ENCODE results near the gene IDH3A. TPM values are rescaled to one million over a fixed set of nuclear protein-coding genes. Genes with fewer than 3 reads are reported as not detected.

IDH3A gene
- total and polyA plus RNA-seq, 9 of the 15 experiments (the other 6 are each of a cell fraction or from before 2014, with no cell fraction given) = 37.4 to 249 (median 107) TPM

DNA sequence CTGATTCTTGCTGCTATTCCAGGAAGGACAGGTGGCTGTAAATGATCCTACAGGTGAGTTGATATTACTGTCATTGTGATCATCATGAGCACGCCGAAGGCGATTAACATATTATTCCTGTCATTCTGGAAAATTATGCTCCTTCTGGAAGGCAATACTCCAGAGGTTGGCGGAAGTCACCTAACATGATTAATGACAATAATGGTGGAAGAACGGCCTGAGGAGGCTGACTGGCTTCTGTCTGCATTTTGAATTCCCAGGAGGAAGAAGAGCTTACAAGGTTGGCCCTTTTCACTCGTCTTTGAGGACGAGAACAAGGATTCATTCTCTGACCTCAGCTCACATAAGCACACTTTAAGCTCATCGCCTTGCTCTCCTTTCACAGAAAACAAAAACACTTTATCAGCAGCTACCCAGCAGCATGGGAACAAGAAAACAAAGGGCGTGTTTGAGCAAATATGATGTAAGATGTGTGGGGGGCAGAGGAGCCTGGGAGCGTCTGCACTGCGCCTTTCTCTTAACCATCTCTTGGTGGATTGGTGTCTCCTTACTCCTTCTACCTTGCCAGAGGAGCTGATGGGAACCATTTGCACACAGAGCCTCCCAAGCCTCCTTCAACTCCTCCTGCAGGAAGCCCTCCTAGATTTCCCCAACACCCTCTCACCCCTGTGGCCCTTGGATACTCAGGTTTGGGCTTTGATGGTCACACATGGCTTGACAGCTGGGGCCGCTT lies 62.2 kb downstream of the IDH3A start (continued):
- TF ChIP-seq SMARCA5 (IDR thresholded peaks at IDR 0.05) = peak; percentile 47; the same call in 1 of the 2 replicates
- TF ChIP-seq ARID1B (IDR thresholded peaks at IDR 0.05) = peak; percentile 29; the same call in 1 of the 2 replicates
- TF ChIP-seq BCOR (IDR thresholded peaks at IDR 0.05) = peak; percentile 78
- TF ChIP-seq TAL1 (IDR thresholded peaks at IDR 0.05) = peak; percentile 26; the same call in 1 of the 2 replicates
- peak; percentile 67; the same call in 1 of the 2 replicates for TF ChIP-seq CEBPG (CRISPR knock-in tag; IDR thresholded peaks at IDR 0.05)
- peak in 1 of 2 experiments; percentile 63; a peak in 2 of 4 replicates for TF ChIP-seq CEBPG (tag; conservative IDR thresholded peaks at IDR 0.05 in 1 of 2, IDR thresholded peaks at IDR 0.05 in 1 of 2)
- peak; percentile 80 for TF ChIP-seq SOX6 (IDR thresholded peaks at IDR 0.05)
- peak; percentile 37 to 46; a peak in 2 of 4 replicates for TF ChIP-seq KDM1A (IDR thresholded peaks at IDR 0.05)
- peak; percentile 59 for TF ChIP-seq MEIS2 (IDR thresholded peaks at IDR 0.05; ENCODE audit: partially characterized antibody)
- TF ChIP-seq, protein P1, sequence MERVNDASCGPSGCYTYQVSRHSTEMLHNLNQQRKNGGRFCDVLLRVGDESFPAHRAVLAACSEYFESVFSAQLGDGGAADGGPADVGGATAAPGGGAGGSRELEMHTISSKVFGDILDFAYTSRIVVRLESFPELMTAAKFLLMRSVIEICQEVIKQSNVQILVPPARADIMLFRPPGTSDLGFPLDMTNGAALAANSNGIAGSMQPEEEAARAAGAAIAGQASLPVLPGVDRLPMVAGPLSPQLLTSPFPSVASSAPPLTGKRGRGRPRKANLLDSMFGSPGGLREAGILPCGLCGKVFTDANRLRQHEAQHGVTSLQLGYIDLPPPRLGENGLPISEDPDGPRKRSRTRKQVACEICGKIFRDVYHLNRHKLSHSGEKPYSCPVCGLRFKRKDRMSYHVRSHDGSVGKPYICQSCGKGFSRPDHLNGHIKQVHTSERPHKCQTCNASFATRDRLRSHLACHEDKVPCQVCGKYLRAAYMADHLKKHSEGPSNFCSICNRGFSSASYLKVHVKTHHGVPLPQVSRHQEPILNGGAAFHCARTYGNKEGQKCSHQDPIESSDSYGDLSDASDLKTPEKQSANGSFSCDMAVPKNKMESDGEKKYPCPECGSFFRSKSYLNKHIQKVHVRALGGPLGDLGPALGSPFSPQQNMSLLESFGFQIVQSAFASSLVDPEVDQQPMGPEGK (CRISPR knock-in tag; IDR thresholded peaks at IDR 0.05; ENCODE audit: borderline replicate concordance) = no peak
- peak; percentile 91 for TF ChIP-seq ZNF436 (CRISPR knock-in tag; IDR thresholded peaks at IDR 0.05)
- TF ChIP-seq, protein P2, sequence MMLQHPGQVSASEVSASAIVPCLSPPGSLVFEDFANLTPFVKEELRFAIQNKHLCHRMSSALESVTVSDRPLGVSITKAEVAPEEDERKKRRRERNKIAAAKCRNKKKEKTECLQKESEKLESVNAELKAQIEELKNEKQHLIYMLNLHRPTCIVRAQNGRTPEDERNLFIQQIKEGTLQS (IDR thresholded peaks at IDR 0.05) = peak; percentile 45; the same call in 1 of the 2 replicates
- TF ChIP-seq, protein P2 (CRISPR knock-in tag; conservative IDR thresholded peaks at IDR 0.05) = no peak
- TF ChIP-seq, protein P3, sequence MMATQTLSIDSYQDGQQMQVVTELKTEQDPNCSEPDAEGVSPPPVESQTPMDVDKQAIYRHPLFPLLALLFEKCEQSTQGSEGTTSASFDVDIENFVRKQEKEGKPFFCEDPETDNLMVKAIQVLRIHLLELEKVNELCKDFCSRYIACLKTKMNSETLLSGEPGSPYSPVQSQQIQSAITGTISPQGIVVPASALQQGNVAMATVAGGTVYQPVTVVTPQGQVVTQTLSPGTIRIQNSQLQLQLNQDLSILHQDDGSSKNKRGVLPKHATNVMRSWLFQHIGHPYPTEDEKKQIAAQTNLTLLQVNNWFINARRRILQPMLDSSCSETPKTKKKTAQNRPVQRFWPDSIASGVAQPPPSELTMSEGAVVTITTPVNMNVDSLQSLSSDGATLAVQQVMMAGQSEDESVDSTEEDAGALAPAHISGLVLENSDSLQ (IDR thresholded peaks at IDR 0.05) = peak; percentile 51
- TF ChIP-seq ZNF431 (CRISPR knock-in tag; IDR thresholded peaks at IDR 0.05) = 0 out of 2 replicates have a peak, but pooled peaks have one; percentile 21
- no peak for TF ChIP-seq KLF6 (CRISPR knock-in tag; IDR thresholded peaks at IDR 0.05; ENCODE audit: borderline replicate concordance)
- TF ChIP-seq RBM25 (IDR thresholded peaks at IDR 0.05; ENCODE audit: low read depth, low read length, severe bottlenecking) = peak; percentile 87
- peak; percentile 56; the same call in 1 of the 2 replicates for TF ChIP-seq TCF3 (CRISPR knock-in tag; IDR thresholded peaks at IDR 0.05)
- TF ChIP-seq, protein P4, sequence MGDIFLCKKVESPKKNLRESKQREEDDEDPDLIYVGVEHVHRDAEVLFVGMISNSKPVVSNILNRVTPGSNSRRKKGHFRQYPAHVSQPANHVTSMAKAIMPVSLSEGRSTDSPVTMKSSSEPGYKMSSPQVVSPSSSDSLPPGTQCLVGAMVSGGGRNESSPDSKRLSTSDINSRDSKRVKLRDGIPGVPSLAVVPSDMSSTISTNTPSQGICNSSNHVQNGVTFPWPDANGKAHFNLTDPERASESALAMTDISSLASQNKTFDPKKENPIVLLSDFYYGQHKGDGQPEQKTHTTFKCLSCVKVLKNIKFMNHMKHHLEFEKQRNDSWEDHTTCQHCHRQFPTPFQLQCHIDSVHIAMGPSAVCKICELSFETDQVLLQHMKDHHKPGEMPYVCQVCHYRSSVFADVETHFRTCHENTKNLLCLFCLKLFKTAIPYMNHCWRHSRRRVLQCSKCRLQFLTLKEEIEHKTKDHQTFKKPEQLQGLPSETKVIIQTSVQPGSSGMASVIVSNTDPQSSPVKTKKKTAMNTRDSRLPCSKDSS (IDR thresholded peaks at IDR 0.05; ENCODE audit: low read depth, partially characterized antibody) = no peak
